Posterior vena cava (tissue), 2 donors: ENCODE measurements around the gene POU2AF1. TPM values are rescaled to one million over a fixed set of nuclear protein-coding genes. Genes with fewer than 3 reads are reported as not detected.
"Not testable (repeated sequence)": the region's sequence is repeated elsewhere in the genome, so short reads cannot be mapped to it uniquely, and the experiment has no call there.

Experiments
- DNase-seq: peaks from one replicate; pipeline ENCODE4 v3.0.0-alpha.2; 2020; ENCODE audit warnings: low spot score
- intact Hi-C, 2 donors: fragments of 100-400 bp; cut with DNase I; formaldehyde crosslinking; loops; one replicate each; pipeline versions ENCODE4 v1.14.1 to v1.14.2; 2022 to 2023
- total RNA-seq, 2 donors: library from RNA; stranded (reverse); fragmentation: NEBNext Ultra II Directional; extraction: Animal tissue kit (Norgen Biotek cat#: 25700); gene quantifications; one replicate each; pipeline ENCODE4 v1.2.1, GENCODE V29; 2021
- donor health status: DM: yes; HTN: yes; CAD: no.
- donor health status: DM: yes; HTN: yes; CAD: no.

The POU2AF1 gene
- total RNA-seq, 2 donors from 2014 or later: 0.23 to 0.38 TPM

GRCh38 chr11:111412293-111412692, 33.2 kb upstream of the POU2AF1 start:
- intact Hi-C loops: no loop called here
- no peak for DNase-seq

GRCh38 chr11:111411456-111411855, 32.4 kb upstream of the POU2AF1 start:
- no peak for DNase-seq
- intact Hi-C loops: no loop called here

GRCh38 chr11:111410951-111411350, 31.9 kb upstream of the POU2AF1 start:
- intact Hi-C loops: no loop called here

GRCh38 chr11:111409915-111410314, 30.8 kb upstream of the POU2AF1 start:
- intact Hi-C loops: no loop called here
- DNase-seq: no peak

More at GRCh38 chr11:111410951-111411350, 31.9 kb upstream of the POU2AF1 start:
- no peak for DNase-seq

- intact Hi-C loops: no loop called here
- no peak for DNase-seq
Measured at GRCh38 chr11:111408789-111409727, 30.0 kb upstream of the POU2AF1 start.

GRCh38 chr11:111407652-111408051, 28.6 kb upstream of the POU2AF1 start:
- intact Hi-C loops: no loop called here
- DNase-seq: no peak

GRCh38 chr11:111406589-111406988, 27.5 kb upstream of the POU2AF1 start:
- no peak for DNase-seq
- intact Hi-C loops: no loop called here

GRCh38 chr11:111406091-111406490, 27.0 kb upstream of the POU2AF1 start:
- intact Hi-C loops: no loop called here
- DNase-seq: no peak

- intact Hi-C loops: no loop called here
- no peak for DNase-seq
Measured at GRCh38 chr11:111405551-111405950, 26.5 kb upstream of the POU2AF1 start.

- DNase-seq: no peak
Measured at GRCh38 chr11:111403051-111403726, 24.1 kb upstream of the POU2AF1 start.

GRCh38 chr11:111402411-111402810, 23.3 kb upstream of the POU2AF1 start:
- no peak for DNase-seq
- intact Hi-C loops: no loop called here

More at GRCh38 chr11:111403051-111403726, 24.1 kb upstream of the POU2AF1 start:
- intact Hi-C loops: no loop called here

GRCh38 chr11:111401957-111402356, 22.9 kb upstream of the POU2AF1 start:
- intact Hi-C loops, DNase-seq: not testable (repeated sequence)

- no peak for DNase-seq
Measured at GRCh38 chr11:111400595-111400994, 21.5 kb upstream of the POU2AF1 start.

GRCh38 chr11:111399187-111400031, 20.3 kb upstream of the POU2AF1 start:
- intact Hi-C loops: loop anchor here in 1 of 2 donors (10.0 kb wide), 1 partner anchor 425 kb away; no protein-coding TSS in a partner anchor
- no peak for DNase-seq

More at GRCh38 chr11:111400595-111400994, 21.5 kb upstream of the POU2AF1 start:
- intact Hi-C loops: no loop called here

- no peak for DNase-seq
Measured at GRCh38 chr11:111397034-111397433, 18.0 kb upstream of the POU2AF1 start.

GRCh38 chr11:111395749-111396148, 16.7 kb upstream of the POU2AF1 start:
- intact Hi-C loops: loop anchor here in 1 of 2 donors (10.0 kb wide), 1 partner anchor 429 kb away; no protein-coding TSS in a partner anchor

More at GRCh38 chr11:111397034-111397433, 18.0 kb upstream of the POU2AF1 start:
- intact Hi-C loops: loop anchor here in 1 of 2 donors (10.0 kb wide), 1 partner anchor 428 kb away; no protein-coding TSS in a partner anchor

GRCh38 chr11:111395081-111395480, 16.0 kb upstream of the POU2AF1 start:
- no peak for DNase-seq
- intact Hi-C loops: loop anchor here in 1 of 2 donors (10.0 kb wide), 1 partner anchor 430 kb away; no protein-coding TSS in a partner anchor

More at GRCh38 chr11:111395749-111396148, 16.7 kb upstream of the POU2AF1 start:
- DNase-seq: no peak

- DNase-seq: not testable (repeated sequence)
- intact Hi-C loops: loop anchor here in 1 of 2 donors (10.0 kb wide), 1 partner anchor 431 kb away; no protein-coding TSS in a partner anchor
Measured at GRCh38 chr11:111394147-111394546, 15.1 kb upstream of the POU2AF1 start.

GRCh38 chr11:111393585-111393984, 14.5 kb upstream of the POU2AF1 start:
- intact Hi-C loops: loop anchor here in 1 of 2 donors (10.0 kb wide), 1 partner anchor 431 kb away; no protein-coding TSS in a partner anchor
- no peak for DNase-seq
